B cell (primary cell): ENCODE results near the gene PCDHGA10. TPM values are rescaled to one million over a fixed set of nuclear protein-coding genes. Genes with fewer than 3 reads are reported as not detected.

Source experiments
- ATAC-seq: fragments of 200-7000 bp; cut with Tn5 transposase; one replicate; pipeline ENCODE4 v1.10.0; 2021; ENCODE audit warnings: low read depth, mild to moderate bottlenecking, moderate number of reproducible peaks, moderate library complexity
- CTCF ChIA-PET: fragments of 350-600 bp; sonication (Branson Sonifier 250); formaldehyde crosslinking; loops from one replicate; lab custom pipeline; 2021; ENCODE audit warnings: antibody characterized with exemption, inconsistent platforms; lab: Charles Lee
- POLR2A ChIA-PET: fragments of 350-600 bp; sonication (Branson Sonifier 250); formaldehyde crosslinking; loops from one replicate; lab custom pipeline; 2021; ENCODE audit warnings: antibody characterized with exemption; lab: Charles Lee
- DNase-seq: peaks from one replicate; pipeline ENCODE4 v3.0.0; 2013
- H2AFZ ChIP-seq: 2 replicates; pipeline ENCODE4 v1.6.1; 2012; ENCODE audit warnings: mild to moderate bottlenecking, low read depth, low read length; ENCODE audit not compliant: insufficient read depth, poor library complexity, severe bottlenecking
- H3K27ac ChIP-seq, 2 donors: 1 replicate in 1 of 2; 2 replicates in 1 of 2; pipeline ENCODE4 v1.5.1; 2012 to 2013; ENCODE audit warnings: low read length in 2 of 2, mild to moderate bottlenecking in 2 of 2, moderate library complexity in 1 of 2
- H3K27me3 ChIP-seq, 4 experiments: fragments of 200-600 bp in 1 of 4; sonication (generic) in 1 of 4; replicated peaks in 1 of 4; 1 replicate in 2 of 4; 2 replicates in 2 of 4; pipeline versions ENCODE4 v1.6.1 to v1.7.0; 2013 to 2016; ENCODE audit warnings: low read length in 3 of 4, mild to moderate bottlenecking in 2 of 4, mixed read lengths in 1 of 4, moderate library complexity in 1 of 4; ENCODE audit not compliant: insufficient read depth in 4 of 4, control insufficient read depth in 3 of 4; ENCODE audit errors: control extremely low read depth in 1 of 4
- H3K36me3 ChIP-seq, 2 experiments: replicated peaks in 1 of 2; 1 replicate in 1 of 2; 2 replicates in 1 of 2; pipeline versions ENCODE4 v1.6.1 to v1.7.1; 2013; ENCODE audit warnings: low read length in 1 of 2; ENCODE audit not compliant: insufficient read depth in 2 of 2, control insufficient read depth in 1 of 2; ENCODE audit errors: control extremely low read depth in 1 of 2, extremely low read depth in 1 of 2
- H3K4me1 ChIP-seq, 2 donors: fragments of 200-600 bp in 1 of 2; sonication (generic) in 1 of 2; 1 replicate in 1 of 2; 2 replicates in 1 of 2; pipeline versions ENCODE4 v1.5.1 to v1.6.1; 2013 to 2017; ENCODE audit warnings: low read length in 2 of 2; ENCODE audit not compliant: control insufficient read depth in 2 of 2, insufficient read depth in 2 of 2
- H3K4me2 ChIP-seq: replicated peaks from 2 replicates; pipeline ENCODE3; 2012; ENCODE audit warnings: mild to moderate bottlenecking, low read depth, low read length; ENCODE audit not compliant: poor library complexity, severe bottlenecking
- H3K4me3 ChIP-seq, 5 experiments: fragments of 200-600 bp in 1 of 5; sonication (generic) in 1 of 5; 1 replicate in 3 of 5; 2 replicates in 2 of 5; pipeline versions ENCODE4 v1.5.1 to v1.7.0; 2011 to 2016; ENCODE audit warnings: low read length in 4 of 5, mild to moderate bottlenecking in 4 of 5, low read depth in 2 of 5, control low read depth in 1 of 5, moderate library complexity in 1 of 5; ENCODE audit not compliant: insufficient read depth in 1 of 5; ENCODE audit errors: control extremely low read depth in 1 of 5, extremely low read depth in 1 of 5
- H3K79me2 ChIP-seq: fragments of 200-600 bp; sonication (generic); one replicate; pipeline ENCODE4 v1.6.0; 2016; ENCODE audit warnings: low read length; ENCODE audit not compliant: control insufficient read depth, insufficient read depth
- H3K9ac ChIP-seq: fragments of 200-600 bp; sonication (generic); 2 replicates; pipeline ENCODE4 v1.6.1; 2017; ENCODE audit warnings: mild to moderate bottlenecking, low read length, moderate library complexity
- H3K9me3 ChIP-seq, 3 donors: one replicate each; pipeline versions ENCODE4 v1.6.1 to v1.7.1; 2013; ENCODE audit warnings: low read length in 2 of 3; ENCODE audit not compliant: control insufficient read depth in 2 of 3, insufficient read depth in 1 of 3; ENCODE audit errors: control extremely low read depth in 1 of 3
- H4K20me1 ChIP-seq: 2 replicates; pipeline ENCODE4 v1.6.0; 2012; ENCODE audit warnings: mild to moderate bottlenecking, low read length; ENCODE audit not compliant: insufficient read depth, control insufficient read depth, poor library complexity, severe bottlenecking
- H3K27ac Mint-ChIP-seq: one replicate; pipeline ENCODE4 v1.8.0; 2021; ENCODE audit warnings: mixed read lengths
- H3K27me3 Mint-ChIP-seq: one replicate; pipeline ENCODE4 v1.8.0; 2021; ENCODE audit warnings: mixed read lengths
- H3K4me1 Mint-ChIP-seq: one replicate; pipeline ENCODE4 v1.8.0; 2021; ENCODE audit warnings: mixed read lengths
- H3K4me3 Mint-ChIP-seq: one replicate; pipeline ENCODE4 v1.8.0; 2021; ENCODE audit warnings: mixed read lengths
- H3K9me3 Mint-ChIP-seq: one replicate; pipeline ENCODE4 v1.8.0; 2022; ENCODE audit warnings: mixed read lengths; ENCODE audit not compliant: insufficient read depth
- EZH2 ChIP-seq: IDR thresholded peaks from 2 replicates; pipeline ENCODE4 v1.6.1; 2012; ENCODE audit warnings: borderline replicate concordance, low read depth, mild to moderate bottlenecking, moderate library complexity, low read length; ENCODE audit not compliant: insufficient read depth, poor library complexity, severe bottlenecking
- WGBS: methylation state at CpG from one replicate; pipeline ENCODE4 v1.1.5; 2013; ENCODE audit warnings: missing lambda C conversion rate; ENCODE audit not compliant: insufficient coverage; 5-methylcytosine and 5-hydroxymethylcytosine counted together
- intact Hi-C: fragments of 100-400 bp; cut with micrococcal nuclease; formaldehyde crosslinking; loops from one replicate; pipeline ENCODE4 v1.10.0; 2022
- polyA plus RNA-seq: library from polyadenylated mRNA; depleted of rRNA; stranded (reverse); fragments of >200 nt; gene quantifications from 2 replicates; pipeline ENCODE4 v1.2.3, GENCODE V29; 2012
- total RNA-seq, 2 donors: library from RNA; stranded (reverse); fragments of 120-200 nt in 1 of 2; gene quantifications; 1 replicate in 1 of 2; 2 replicates in 1 of 2; pipeline versions ENCODE4 v1.2.3 to v1.2.4, GENCODE V29; 2013 to 2022
- TF ChIP-seq, protein P1 (sequence below): fragments of 200-600 bp; IDR thresholded peaks from one replicate; pipeline ENCODE4 v1.8.0; 2022; ENCODE audit warnings: antibody characterized with exemption, mild to moderate bottlenecking

The PCDHGA10 gene
- total and polyA plus RNA-seq, 2 donors (not counting 1 experiment from before 2014, with no cell fraction given) = 0.10 to 1.9 TPM

DNA sequence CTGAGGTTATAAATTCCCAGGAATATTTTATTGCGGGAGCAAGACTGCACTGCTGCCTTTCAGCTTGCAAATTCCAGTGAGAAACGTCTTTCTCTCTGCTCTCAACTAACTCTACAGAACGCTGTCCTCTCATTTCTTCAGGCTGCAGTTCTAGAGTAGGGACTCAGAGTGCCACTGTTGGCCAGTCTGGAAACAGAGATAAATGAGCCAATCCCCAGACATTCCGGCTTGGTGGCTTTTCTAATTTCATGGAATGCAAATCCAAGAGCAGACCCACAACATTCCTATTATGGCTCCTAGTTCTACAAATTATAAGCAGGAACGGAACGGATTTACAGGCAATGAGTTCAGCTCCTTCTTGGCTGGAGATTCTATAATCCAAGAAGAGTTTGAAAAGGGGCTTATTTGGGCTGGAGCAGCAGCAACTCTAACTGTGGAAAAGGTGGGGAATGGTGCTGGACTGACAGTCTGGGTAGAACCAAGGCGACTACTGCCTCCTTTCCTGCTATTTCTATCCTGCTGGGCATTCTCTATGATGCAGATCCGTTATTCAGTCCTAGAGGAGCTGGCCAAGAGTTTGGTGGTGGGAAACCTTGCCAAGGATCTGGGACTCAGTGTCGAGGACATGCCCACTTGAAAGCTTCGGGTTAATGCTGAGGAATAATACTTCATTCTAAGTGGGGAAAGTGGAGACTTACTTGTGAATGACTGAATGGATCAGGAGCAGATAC lies 26.8 kb downstream of the PCDHGA10 start:
- CTCF ChIA-PET = interaction anchor here (0.9 to 1.3 kb wide), 3 partner anchors 9 to 124 kb away, joined by 3 to 4 read pairs (median 4); partner anchors contain the start of gene PCDHGA12
- intact Hi-C loops = no loop called here

DNA sequence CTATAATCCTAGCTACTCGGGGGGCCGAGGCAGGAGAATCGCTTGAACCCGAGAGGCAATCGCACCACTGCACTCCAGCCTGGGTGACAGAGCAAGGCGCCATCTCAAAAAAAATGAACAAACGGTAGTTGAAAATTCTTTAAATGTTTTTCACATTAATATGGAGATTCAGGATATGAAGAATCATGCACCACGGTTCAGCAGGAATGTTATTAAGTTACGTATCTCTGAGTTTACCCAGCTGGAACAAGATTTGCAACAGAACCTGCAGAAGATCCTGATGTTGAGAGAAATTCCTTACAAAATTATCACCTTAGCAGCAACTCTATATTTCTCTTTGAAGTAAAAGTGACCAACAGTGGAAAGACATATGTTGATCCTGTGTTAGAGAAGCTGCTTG lies 27.6 kb downstream of the PCDHGA10 start:
- Histone ChIP-seq H3K79me2 (no peaks in the 10 kb centered on the region), H3K9me3 (peaks cover 0 to 14% (median 0%) of the 10 kb centered on the region in 3 donors), H2AFZ (no peak overlapping the region), H3K27ac (no peak overlapping the region), H4K20me1 (no peaks in the 10 kb centered on the region), H3K36me3 (no peaks in the 10 kb centered on the region), H3K4me2 (no peak overlapping the region), H3K9ac (no peak overlapping the region), H3K4me1 (no peaks in the 10 kb centered on the region), H3K27me3 (peaks cover 0 to 6% (median under 1%) of the 10 kb centered on the region in 4 experiments), H3K4me3 (no peak overlapping the region)
- Mint-ChIP-seq H3K9me3 (peaks cover 3% of the 10 kb centered on the region), H3K27me3 (peaks cover 3% of the 10 kb centered on the region), H3K4me3 (no peak overlapping the region), H3K4me1 (peaks cover 3% of the 10 kb centered on the region), H3K27ac (no peak overlapping the region)
- ATAC-seq (no peak), DNase-seq (no peak)
- TF ChIP-seq, protein P1, sequence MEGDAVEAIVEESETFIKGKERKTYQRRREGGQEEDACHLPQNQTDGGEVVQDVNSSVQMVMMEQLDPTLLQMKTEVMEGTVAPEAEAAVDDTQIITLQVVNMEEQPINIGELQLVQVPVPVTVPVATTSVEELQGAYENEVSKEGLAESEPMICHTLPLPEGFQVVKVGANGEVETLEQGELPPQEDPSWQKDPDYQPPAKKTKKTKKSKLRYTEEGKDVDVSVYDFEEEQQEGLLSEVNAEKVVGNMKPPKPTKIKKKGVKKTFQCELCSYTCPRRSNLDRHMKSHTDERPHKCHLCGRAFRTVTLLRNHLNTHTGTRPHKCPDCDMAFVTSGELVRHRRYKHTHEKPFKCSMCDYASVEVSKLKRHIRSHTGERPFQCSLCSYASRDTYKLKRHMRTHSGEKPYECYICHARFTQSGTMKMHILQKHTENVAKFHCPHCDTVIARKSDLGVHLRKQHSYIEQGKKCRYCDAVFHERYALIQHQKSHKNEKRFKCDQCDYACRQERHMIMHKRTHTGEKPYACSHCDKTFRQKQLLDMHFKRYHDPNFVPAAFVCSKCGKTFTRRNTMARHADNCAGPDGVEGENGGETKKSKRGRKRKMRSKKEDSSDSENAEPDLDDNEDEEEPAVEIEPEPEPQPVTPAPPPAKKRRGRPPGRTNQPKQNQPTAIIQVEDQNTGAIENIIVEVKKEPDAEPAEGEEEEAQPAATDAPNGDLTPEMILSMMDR = no peak
- no peak for TF ChIP-seq EZH2
- ChIA-PET CTCF (interaction anchor here (0.9 to 1.3 kb wide), 2 partner anchors 10 to 124 kb away, joined by 3 to 4 read pairs; partner anchors contain the start of gene PCDHGA12), POLR2A (no interaction called here)
- intact Hi-C loops = no loop called here
- WGBS = 100% methylated on average over 5 of the region's 9 CpGs

More for the DNA sequence above, 26.8 kb downstream of the PCDHGA10 start:
- Histone ChIP-seq H3K9me3 (peaks cover 0 to 14% (median 0%) of the 10 kb centered on the region in 3 donors), H2AFZ (no peak overlapping the region), H3K27me3 (peaks cover 0 to 6% (median 1%) of the 10 kb centered on the region in 4 experiments), H3K4me1 (no peaks in the 10 kb centered on the region), H3K27ac (no peak overlapping the region), H3K79me2 (no peaks in the 10 kb centered on the region), H3K36me3 (no peaks in the 10 kb centered on the region), H4K20me1 (no peaks in the 10 kb centered on the region), H3K9ac (no peak overlapping the region), H3K4me3 (no peak overlapping the region), H3K4me2 (no peak overlapping the region)
- Mint-ChIP-seq H3K4me3 (no peak overlapping the region), H3K27ac (no peak overlapping the region), H3K27me3 (peaks cover 3% of the 10 kb centered on the region), H3K9me3 (peaks cover 3% of the 10 kb centered on the region), H3K4me1 (peaks cover 3% of the 10 kb centered on the region)
- TF ChIP-seq, protein P1 = no peak
- no peak for TF ChIP-seq EZH2
- POLR2A ChIA-PET = no interaction called here
- WGBS = 87% methylated on average over 4 of the region's 10 CpGs
- ATAC-seq (no peak), DNase-seq (no peak)
